HL-60 (cell line): ENCODE results near the gene FBXW4.

Experiments
- GABPA ChIP-seq: IDR thresholded peaks from 2 replicates; pipeline ENCODE4 v1.6.1; 2012; ENCODE audit warnings: low read depth
- POLR2AphosphoS5 ChIP-seq: IDR thresholded peaks from 2 replicates; pipeline ENCODE4 v1.6.1; 2012; ENCODE audit warnings: low read depth
- REST ChIP-seq: IDR thresholded peaks from 2 replicates; pipeline ENCODE4 v1.6.1; 2012; ENCODE audit warnings: low read depth; ENCODE audit not compliant: insufficient replicate concordance
- SPI1 ChIP-seq: IDR thresholded peaks from 2 replicates; pipeline ENCODE4 v1.6.1; 2012; ENCODE audit warnings: low read depth, mild to moderate bottlenecking, borderline replicate concordance
- TF ChIP-seq, protein P1 (sequence below): IDR thresholded peaks from one replicate; pipeline ENCODE4 v1.5.1; 2011; ENCODE audit warnings: low read length, control low read depth, inconsistent platforms; ENCODE audit not compliant: insufficient read depth

GRCh38 chr10:101614663-101615524 is 80.1 kb downstream of the FBXW4 start:
- TF ChIP-seq, protein P1, sequence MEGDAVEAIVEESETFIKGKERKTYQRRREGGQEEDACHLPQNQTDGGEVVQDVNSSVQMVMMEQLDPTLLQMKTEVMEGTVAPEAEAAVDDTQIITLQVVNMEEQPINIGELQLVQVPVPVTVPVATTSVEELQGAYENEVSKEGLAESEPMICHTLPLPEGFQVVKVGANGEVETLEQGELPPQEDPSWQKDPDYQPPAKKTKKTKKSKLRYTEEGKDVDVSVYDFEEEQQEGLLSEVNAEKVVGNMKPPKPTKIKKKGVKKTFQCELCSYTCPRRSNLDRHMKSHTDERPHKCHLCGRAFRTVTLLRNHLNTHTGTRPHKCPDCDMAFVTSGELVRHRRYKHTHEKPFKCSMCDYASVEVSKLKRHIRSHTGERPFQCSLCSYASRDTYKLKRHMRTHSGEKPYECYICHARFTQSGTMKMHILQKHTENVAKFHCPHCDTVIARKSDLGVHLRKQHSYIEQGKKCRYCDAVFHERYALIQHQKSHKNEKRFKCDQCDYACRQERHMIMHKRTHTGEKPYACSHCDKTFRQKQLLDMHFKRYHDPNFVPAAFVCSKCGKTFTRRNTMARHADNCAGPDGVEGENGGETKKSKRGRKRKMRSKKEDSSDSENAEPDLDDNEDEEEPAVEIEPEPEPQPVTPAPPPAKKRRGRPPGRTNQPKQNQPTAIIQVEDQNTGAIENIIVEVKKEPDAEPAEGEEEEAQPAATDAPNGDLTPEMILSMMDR, result no peak
- no peak for TF ChIP-seq POLR2AphosphoS5
- no peak for TF ChIP-seq GABPA
- no peak for TF ChIP-seq REST
- no peak for TF ChIP-seq SPI1
